IMR-90 (cell line): ENCODE results near the gene NMB. TPM values are rescaled to one million over a fixed set of nuclear protein-coding genes. Genes with fewer than 3 reads are reported as not detected.
A peak's percentile ranks its signal among the peaks of the same experiment; 100 is the strongest.

Experiments
- ATAC-seq: fragments of 200-7000 bp; cut with Tn5 transposase; 2 replicates; pipeline ENCODE4 v1.9.1; 2020; ENCODE audit warnings: low read depth, mild to moderate bottlenecking, moderate library complexity
- BruUV-seq: library from RNA; stranded (reverse); fragments of 400-500 nt; replicated peaks from 2 replicates; lab custom pipeline; 2021; lab: Mats Ljungman, UMichigan
- CTCF ChIA-PET: fragments of 300-600 bp; formaldehyde crosslinking; extraction: SDS; loops from one replicate; lab custom pipeline; 2021; ENCODE audit warnings: antibody characterized with exemption; lab: Yijun Ruan, JAX
- POLR2A ChIA-PET: fragments of 300-600 bp; sonication (Branson Sonifier 250); formaldehyde crosslinking; loops from one replicate; lab custom pipeline; 2022; ENCODE audit warnings: antibody characterized with exemption; ENCODE audit not compliant: unreplicated experiment; lab: Charles Lee
- DNase-seq: peaks from one replicate; pipeline ENCODE4 v3.0.0; 2013
- H2AFZ ChIP-seq: replicated peaks from 2 replicates; pipeline ENCODE3; 2013; ENCODE audit warnings: low read length, mild to moderate bottlenecking; ENCODE audit not compliant: poor library complexity
- H2AK5ac ChIP-seq: 2 replicates; pipeline ENCODE4 v1.6.1; 2013; ENCODE audit warnings: low read depth, low read length, inconsistent platforms
- H2AK9ac ChIP-seq: replicated peaks from 2 replicates; pipeline ENCODE3; 2013; ENCODE audit warnings: mild to moderate bottlenecking, low read depth, low read length, moderate library complexity; ENCODE audit not compliant: poor library complexity
- H2BK120ac ChIP-seq: 2 replicates; pipeline ENCODE4 v1.6.1; 2013; ENCODE audit warnings: low read depth, low read length, inconsistent platforms
- H2BK15ac ChIP-seq: 3 replicates; pipeline ENCODE4 v1.6.1; 2013; ENCODE audit warnings: low read depth, low read length, inconsistent platforms
- H2BK20ac ChIP-seq: 2 replicates; pipeline ENCODE4 v1.6.1; 2013; ENCODE audit warnings: low read depth, mild to moderate bottlenecking, inconsistent platforms, low read length, moderate library complexity
- H2BK5ac ChIP-seq: 2 replicates; pipeline ENCODE4 v1.6.1; 2013; ENCODE audit warnings: mild to moderate bottlenecking, low read depth, low read length, inconsistent platforms; ENCODE audit not compliant: poor library complexity, severe bottlenecking
- H3K14ac ChIP-seq: replicated peaks from 2 replicates; pipeline ENCODE4 v1.6.1; 2013; ENCODE audit warnings: low read depth, low read length, inconsistent platforms
- H3K18ac ChIP-seq: 2 replicates; pipeline ENCODE4 v1.6.1; 2013; ENCODE audit warnings: low read depth, low read length, control low read depth
- H3K23ac ChIP-seq: 2 replicates; pipeline ENCODE4 v1.6.1; 2013; ENCODE audit warnings: low read depth, low read length, inconsistent platforms
- H3K27ac ChIP-seq: 2 replicates; pipeline ENCODE4 v1.5.1; 2013; ENCODE audit warnings: mild to moderate bottlenecking, control low read depth, low read length; ENCODE audit not compliant: insufficient read depth
- H3K27me3 ChIP-seq: 2 replicates; pipeline ENCODE4 v1.6.1; 2013; ENCODE audit warnings: low read length; ENCODE audit not compliant: control insufficient read depth, insufficient read depth
- H3K36me3 ChIP-seq: 2 replicates; pipeline ENCODE4 v1.6.1; 2013; ENCODE audit warnings: low read length, mixed read lengths; ENCODE audit not compliant: control insufficient read depth, insufficient read depth
- H3K4ac ChIP-seq: 2 replicates; pipeline ENCODE4 v1.6.1; 2013; ENCODE audit warnings: low read depth, low read length, inconsistent platforms
- H3K4me1 ChIP-seq: 2 replicates; pipeline ENCODE4 v1.6.1; 2013; ENCODE audit warnings: low read length, mixed read lengths; ENCODE audit not compliant: control insufficient read depth, insufficient read depth
- H3K4me2 ChIP-seq: 2 replicates; pipeline ENCODE4 v1.6.1; 2013; ENCODE audit warnings: low read depth, mild to moderate bottlenecking, control low read depth, low read length, moderate library complexity
- H3K4me3 ChIP-seq: 2 replicates; pipeline ENCODE4 v1.5.1; 2013; ENCODE audit warnings: low read depth, mild to moderate bottlenecking, control low read depth, low read length, moderate library complexity; ENCODE audit not compliant: insufficient read depth
- H3K56ac ChIP-seq: 2 replicates; pipeline ENCODE4 v1.6.1; 2013; ENCODE audit warnings: low read length, inconsistent platforms; ENCODE audit not compliant: insufficient read depth; ENCODE audit errors: extremely low read depth
- H3K79me1 ChIP-seq, 2 experiments: 2 replicates each; pipeline ENCODE4 v1.6.1; 2013; ENCODE audit warnings: low read length in 2 of 2, inconsistent platforms in 1 of 2, low read depth in 1 of 2
- H3K9ac ChIP-seq: 2 replicates; pipeline ENCODE4 v1.6.1; 2013; ENCODE audit warnings: low read depth, low read length, control low read depth
- H3K9me1 ChIP-seq: 2 replicates; pipeline ENCODE4 v1.6.1; 2013; ENCODE audit warnings: low read length, inconsistent platforms; ENCODE audit not compliant: insufficient read depth
- H3K9me3 ChIP-seq: 2 replicates; pipeline ENCODE4 v1.6.1; 2013; ENCODE audit warnings: low read length; ENCODE audit not compliant: control insufficient read depth, insufficient read depth
- H4K20me1 ChIP-seq: 2 replicates; pipeline ENCODE4 v1.6.1; 2013; ENCODE audit warnings: low read length, inconsistent platforms; ENCODE audit not compliant: insufficient read depth
- H4K5ac ChIP-seq: 2 replicates; pipeline ENCODE4 v1.6.1; 2013; ENCODE audit warnings: mild to moderate bottlenecking, low read depth, low read length, control low read depth
- H4K8ac ChIP-seq, 2 experiments: 2 replicates each; pipeline ENCODE4 v1.6.1; 2013; ENCODE audit warnings: low read depth in 2 of 2, low read length in 2 of 2, control low read depth in 1 of 2, inconsistent platforms in 1 of 2
- H4K91ac ChIP-seq: 2 replicates; pipeline ENCODE4 v1.6.1; 2013; ENCODE audit warnings: low read depth, low read length, inconsistent platforms; ENCODE audit not compliant: insufficient read depth
- CHD1 ChIP-seq: IDR thresholded peaks from 2 replicates; pipeline ENCODE4 v1.6.1; 2012; ENCODE audit warnings: low read depth, low read length, improper control_type of control experiment
- MAZ ChIP-seq: IDR thresholded peaks from 2 replicates; pipeline ENCODE4 v1.6.1; 2012; ENCODE audit warnings: low read depth, mild to moderate bottlenecking, low read length, improper control_type of control experiment, moderate library complexity, borderline replicate concordance
- MXI1 ChIP-seq: IDR thresholded peaks from 2 replicates; pipeline ENCODE4 v1.6.1; 2012; ENCODE audit warnings: low read depth, mild to moderate bottlenecking, low read length, moderate library complexity, borderline replicate concordance
- POLR2A ChIP-seq: IDR thresholded peaks from 2 replicates; pipeline ENCODE4 v1.6.1; 2012; ENCODE audit warnings: mild to moderate bottlenecking, low read depth, low read length
- WGBS, 2 experiments: methylation state at CpG; one replicate each; pipeline versions ENCODE4 v1.1.5 to v1.1.7; 2013; ENCODE audit warnings: missing lambda C conversion rate in 2 of 2; ENCODE audit not compliant: insufficient read length in 1 of 2; ENCODE audit errors: extremely low coverage in 2 of 2; 5-methylcytosine and 5-hydroxymethylcytosine counted together
- dilution Hi-C: fragments of 300-500 bp; cut with HindIII; formaldehyde crosslinking; loops from one replicate; pipeline ENCODE4 v1.14.3; 2018; ENCODE audit warnings: low sequenced_read_pairs; ENCODE audit not compliant: unreplicated experiment
- in situ Hi-C: fragments of 300-500 bp; cut with MboI; formaldehyde crosslinking; loops from 3 replicates; pipeline ENCODE4 v1.14.3; 2019; ENCODE audit warnings: low sequenced_read_pairs, inconsistent platforms, mixed read lengths
- intact Hi-C: fragments of 100-400 bp; cut with micrococcal nuclease; formaldehyde crosslinking; loops from 2 replicates; pipeline ENCODE4 v1.10.0; 2022
- polyA plus RNA-seq, 3 experiments: library from polyadenylated mRNA; depleted of rRNA; stranded (reverse); fragments of >200 nt; gene quantifications; 2 replicates each; pipeline ENCODE4 v1.2.3, GENCODE V29; 2012; ENCODE audit warnings: low replicate concordance in 1 of 3
- total RNA-seq: library from RNA; depleted of rRNA; stranded (reverse); fragments of >200 nt; gene quantifications from 2 replicates; pipeline ENCODE4 v1.2.3, GENCODE V29; 2012

NMB gene
- total and polyA plus RNA-seq, 2 of the 4 experiments (the other 2 are of a cell fraction) = 1.3 to 3.8 TPM

DNA sequence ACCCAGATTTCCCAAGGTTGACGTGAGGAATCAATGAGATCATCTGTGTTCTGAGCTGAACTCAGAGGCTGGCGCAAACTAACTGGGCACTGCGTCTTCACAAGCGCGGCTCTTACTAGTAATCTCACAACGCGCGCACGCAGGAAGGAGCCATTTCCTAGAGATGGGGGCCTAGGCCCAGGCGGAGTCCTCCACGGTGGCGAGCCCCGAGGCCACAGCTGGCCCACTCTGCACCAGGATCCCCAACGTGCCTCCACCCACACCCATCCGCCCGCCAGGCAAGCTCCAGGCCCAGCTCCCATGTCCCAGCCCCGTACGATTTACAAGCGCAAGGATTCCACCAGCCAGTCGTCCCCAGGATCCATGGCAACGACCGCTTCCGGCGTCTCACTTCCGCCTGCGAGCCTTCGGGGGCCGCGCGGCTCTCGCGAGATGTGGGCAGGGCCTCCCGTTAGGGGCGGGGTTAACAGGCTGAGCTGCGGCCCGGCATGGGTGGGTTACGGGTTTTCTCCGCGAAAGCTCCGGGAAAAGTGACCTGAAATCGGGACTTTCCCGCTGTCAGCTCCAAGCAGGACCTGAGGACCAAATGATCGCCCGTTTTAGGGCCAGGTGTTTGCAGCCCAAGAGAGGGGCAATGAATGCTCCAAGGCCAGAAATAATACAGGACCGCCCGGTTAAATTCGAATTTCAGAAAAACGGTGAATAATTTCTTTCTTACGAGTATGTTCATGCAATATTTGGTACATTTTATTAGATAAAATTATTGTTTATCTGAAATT is 3.9 kb downstream of the NMB start, which contains the start of gene WDR73:
WDR73 (minus strand) TSS at position 374 of the 779 bp plus-strand sequence; CDS start at position 365, 9 bp downstream.
- H3K9ac ChIP-seq = peak within 1 kb of the TSS; percentile 95
- H3K23ac ChIP-seq = peak within 1 kb of the TSS; percentile 90
- peaks cover 13% of the 10 kb centered on the region for H3K9me1 ChIP-seq
- H3K27ac ChIP-seq = peak within 1 kb of the TSS; percentile 92
- no TSS peak for BruUV-seq
- peak within 1 kb of the TSS; percentile 85 for H2BK5ac ChIP-seq
- ChIA-PET CTCF (interaction anchor here (1.3 kb wide), 1 partner anchor 224 kb away, joined by 6 read pairs; no protein-coding TSS in a partner anchor), POLR2A (interaction anchor here (0.5 kb wide), 2 partner anchors 22 to 73 kb away, joined by 3 to 5 read pairs; no protein-coding TSS in a partner anchor)
- peak within 1 kb of the TSS; percentile 96 for H3K14ac ChIP-seq
- H4K91ac ChIP-seq = peak within 1 kb of the TSS; percentile 78
- peak within 1 kb of the TSS; percentile 92 for H3K4ac ChIP-seq
- dilution Hi-C loops (no loop called here), in situ Hi-C loops (no loop called here), intact Hi-C loops (loop anchor here (1.0 to 5.0 kb wide), 5 partner anchors 52 to 274 kb away; partner anchors contain the start of genes ZNF592 and ZSCAN2)
- peak within 1 kb of the TSS; percentile 91 for H2AK5ac ChIP-seq
- peak within 1 kb of the TSS; percentile 83 for H3K4me3 ChIP-seq
- no peak within 1 kb of the TSS; the same call in 1 of the 2 replicates for H2BK20ac ChIP-seq
- peak within 1 kb of the TSS; percentile 93 for H3K56ac ChIP-seq
- peak within 1 kb of the TSS; percentile 97 for H2AK9ac ChIP-seq
- H3K18ac ChIP-seq = peak within 1 kb of the TSS; percentile 58
- H4K20me1 ChIP-seq = no peaks in the 10 kb centered on the region
- no peaks in the 10 kb centered on the region for H3K27me3 ChIP-seq
- H3K4me1 ChIP-seq = peaks cover 9% of the 10 kb centered on the region
- H3K36me3 ChIP-seq = peaks cover 12% of the 10 kb centered on the region
- H2BK15ac ChIP-seq = no peak within 1 kb of the TSS; the same call in 2 of the 3 replicates
- ATAC-seq (peak; percentile 89), DNase-seq (peak; percentile 92)
- peak within 1 kb of the TSS; percentile 88 to 98 for H4K8ac ChIP-seq
- peak within 1 kb of the TSS; percentile 78 for H4K5ac ChIP-seq
- H3K79me1 ChIP-seq = peaks cover 19 to 53% of the 10 kb centered on the region in 2 experiments
- H3K9me3 ChIP-seq = no peaks in the 10 kb centered on the region
- 0 out of 2 replicates have a peak within 1 kb of the TSS, but pooled peaks have one; percentile 35 for H2BK120ac ChIP-seq
- peak within 1 kb of the TSS; percentile 95 for H2AFZ ChIP-seq
- peak; percentile 45 for TF ChIP-seq POLR2A
- peak; percentile 63; the same call in 1 of the 2 replicates for TF ChIP-seq MAZ
- 0 out of 2 replicates have a peak, but pooled peaks have one; percentile 45 for TF ChIP-seq MXI1
- no peak for TF ChIP-seq CHD1
- peak within 1 kb of the TSS; percentile 87 for H3K4me2 ChIP-seq
- WGBS, 2 experiments = 0% methylated on average over 20 of the region's 49 CpGs; no CpG with 5 or more reads in 1 of the 2 experiments
